Activated CD8-positive, alpha-beta memory T cell treated with anti-CD3 and anti-CD28 coated beads for 24 hours (primary cell): ENCODE data around the gene GTF2IRD2.
A peak's percentile ranks its signal among the peaks of the same experiment; 100 is the strongest.
"Not testable (repeated sequence)": the region's sequence is repeated elsewhere in the genome, so short reads cannot be mapped to it uniquely, and the experiment has no call there.

Source experiments
- DNase-seq: peaks from one replicate; pipeline ENCODE4 v3.0.0-alpha.2; 2020

The GTF2IRD2 gene

DNA sequence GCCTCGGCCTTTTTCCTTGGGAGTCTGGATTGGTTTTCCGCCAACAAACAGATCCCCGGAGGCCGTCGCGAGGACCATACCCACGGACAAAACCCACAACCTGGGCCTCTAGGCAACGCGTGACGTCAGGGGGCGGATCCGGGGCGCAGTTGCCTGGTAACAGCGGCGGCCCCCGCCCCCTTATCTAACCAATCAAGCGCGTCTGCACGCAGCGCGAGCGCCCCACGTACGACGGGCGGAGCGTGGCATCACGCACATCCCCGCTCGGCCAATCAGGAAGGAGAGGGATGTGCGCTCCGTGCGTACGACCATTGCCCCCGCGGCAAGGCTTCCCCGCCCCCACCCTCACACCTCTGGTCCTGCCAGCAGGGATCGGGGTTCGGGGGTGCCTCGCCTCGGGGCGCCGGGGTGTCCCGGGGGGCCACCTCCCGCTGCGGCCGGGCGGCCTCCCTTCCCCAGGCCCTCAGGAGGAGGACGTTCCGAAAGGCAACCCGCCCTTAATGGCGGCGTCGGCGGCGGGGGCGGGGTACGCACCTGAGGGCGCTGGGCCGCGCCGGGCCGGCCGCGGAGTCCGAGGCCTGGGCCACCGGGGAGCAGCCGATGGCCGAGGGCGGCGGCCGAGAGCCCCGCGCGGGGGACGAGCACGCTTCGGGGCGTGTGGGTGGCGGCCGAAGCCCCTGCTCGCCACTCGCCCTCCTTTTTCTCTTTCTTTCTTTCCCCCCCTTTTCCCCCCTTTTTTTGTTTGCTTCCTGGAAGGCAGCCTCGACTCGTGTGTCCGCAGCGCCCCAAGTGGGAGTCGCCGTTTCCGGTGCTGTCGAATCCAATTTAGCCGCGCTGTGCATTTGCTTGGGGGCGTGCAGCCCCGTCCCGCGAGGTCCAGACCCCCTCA is at the start of gene GTF2IRD2:
Gene GTF2IRD2 (minus strand): TSS at position 773 of the 889 bp plus-strand sequence. CDS start 15,227 bp downstream, outside the sequence.
- DNase-seq, result not testable (repeated sequence)

DNA sequence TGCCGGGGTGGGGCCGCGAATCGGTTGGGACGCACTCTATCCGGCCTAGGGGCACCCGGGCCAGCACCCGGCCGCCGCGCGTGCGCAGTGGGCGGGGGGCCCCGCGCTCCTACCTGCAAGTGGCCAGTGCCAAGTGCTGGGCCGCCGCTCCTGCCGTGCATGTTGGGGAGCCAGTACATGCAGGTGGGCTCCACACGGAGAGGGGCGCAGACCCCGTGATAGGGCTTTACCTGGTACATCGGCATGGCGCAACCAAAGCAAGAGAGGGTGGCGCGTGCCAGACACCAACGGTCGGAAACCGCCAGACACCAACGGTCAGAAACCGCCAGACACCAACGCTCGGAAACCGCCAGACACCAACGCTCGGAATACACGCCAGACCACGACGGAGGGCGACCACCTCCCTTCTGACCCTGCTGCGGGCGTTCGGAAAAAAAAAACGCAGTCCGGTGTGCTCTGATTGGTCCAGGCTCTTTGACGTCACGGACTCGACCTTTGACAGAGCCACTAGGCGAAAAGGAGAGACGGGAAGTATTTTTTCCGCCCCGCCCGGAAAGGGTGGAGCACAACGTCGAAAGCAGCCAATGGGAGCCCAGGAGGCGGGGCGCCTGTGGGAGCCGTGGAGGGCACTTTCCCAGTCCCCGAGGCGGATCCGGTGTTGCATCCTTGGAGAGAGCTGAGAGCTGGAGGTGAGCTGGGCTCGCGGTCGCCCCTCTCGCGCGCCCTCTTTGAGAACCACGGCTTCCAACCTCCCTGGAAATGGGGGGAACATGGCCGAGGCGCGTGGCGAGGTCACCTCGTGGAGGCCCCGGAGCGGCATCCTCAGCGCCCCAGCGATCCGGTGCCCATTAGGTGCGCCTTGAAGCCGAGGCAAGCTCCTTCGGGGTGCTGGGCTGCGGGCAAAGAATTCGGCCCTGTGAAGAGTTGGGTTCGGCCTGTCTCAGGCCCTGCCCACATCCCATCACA is 39.0 kb upstream of the GTF2IRD2 start:
- peak; percentile 91 for DNase-seq

DNA sequence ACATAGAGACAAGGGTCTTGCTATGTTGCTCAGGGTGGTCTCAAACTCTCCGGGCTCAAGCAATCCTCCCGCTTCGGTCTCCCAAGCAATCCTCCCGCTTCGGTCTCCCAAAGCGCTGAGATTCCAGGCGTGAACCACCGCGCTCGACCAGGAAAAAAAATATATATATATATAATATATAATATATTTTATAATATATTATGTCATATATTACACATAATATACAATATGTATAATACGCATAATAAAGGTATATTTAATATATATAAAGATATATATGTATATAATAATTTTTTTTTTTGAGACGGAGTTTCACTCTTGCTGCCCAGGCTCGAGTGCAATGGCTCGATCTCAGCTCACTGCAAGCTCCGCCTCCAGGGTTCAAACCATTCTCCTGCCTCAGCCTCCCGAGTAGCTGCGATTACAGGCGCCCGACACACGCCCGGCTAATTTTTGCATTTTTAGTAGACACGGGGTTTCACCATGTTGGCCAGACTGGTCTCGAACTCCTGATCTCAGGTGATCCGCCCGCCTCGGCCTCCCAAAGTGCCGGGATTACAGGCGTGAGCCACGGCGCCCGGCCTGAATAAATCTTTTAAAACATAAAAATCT is 38.2 kb upstream of the GTF2IRD2 start:
- not testable (repeated sequence) for DNase-seq

DNA sequence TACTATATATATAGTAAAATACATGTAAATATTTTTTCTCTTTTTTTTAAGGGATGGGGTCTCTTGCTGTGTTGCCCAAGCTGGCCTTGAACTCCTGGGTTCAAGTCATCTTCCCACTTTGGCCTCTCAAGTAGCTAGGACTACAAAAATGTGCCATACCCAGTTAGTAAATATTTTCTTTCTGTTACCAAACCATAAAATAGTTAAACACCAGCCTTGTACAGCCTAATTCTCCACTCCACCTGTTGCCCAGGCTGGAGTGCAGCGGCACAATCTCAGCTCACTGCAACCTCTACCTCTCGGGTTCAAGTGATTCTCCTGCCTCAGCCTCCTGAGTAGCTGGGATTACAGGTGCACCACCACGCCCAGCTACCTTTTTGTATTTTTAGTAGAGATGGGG is 33.9 kb upstream of the GTF2IRD2 start:
- DNase-seq, result not testable (repeated sequence)

DNA sequence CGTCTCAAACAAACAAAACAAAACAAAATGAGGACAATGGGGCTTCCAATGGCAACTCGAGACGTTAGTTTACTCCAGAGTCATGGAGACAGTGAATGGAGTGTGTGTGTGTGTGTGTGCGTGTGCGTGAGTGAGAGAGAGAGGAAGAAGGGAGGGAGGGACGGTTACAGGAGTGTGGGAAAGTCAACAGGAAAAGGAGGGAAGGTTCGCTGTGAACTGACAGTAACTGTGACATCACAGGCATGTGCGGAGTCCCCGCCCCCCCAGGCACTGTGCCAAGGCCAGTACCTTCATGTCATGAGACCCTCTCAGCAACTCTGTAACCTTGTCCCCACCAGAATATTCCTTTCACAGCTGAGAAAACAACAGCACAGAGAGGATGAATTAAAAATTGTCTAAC is 30.7 kb upstream of the GTF2IRD2 start:
- not testable (repeated sequence) for DNase-seq

DNA sequence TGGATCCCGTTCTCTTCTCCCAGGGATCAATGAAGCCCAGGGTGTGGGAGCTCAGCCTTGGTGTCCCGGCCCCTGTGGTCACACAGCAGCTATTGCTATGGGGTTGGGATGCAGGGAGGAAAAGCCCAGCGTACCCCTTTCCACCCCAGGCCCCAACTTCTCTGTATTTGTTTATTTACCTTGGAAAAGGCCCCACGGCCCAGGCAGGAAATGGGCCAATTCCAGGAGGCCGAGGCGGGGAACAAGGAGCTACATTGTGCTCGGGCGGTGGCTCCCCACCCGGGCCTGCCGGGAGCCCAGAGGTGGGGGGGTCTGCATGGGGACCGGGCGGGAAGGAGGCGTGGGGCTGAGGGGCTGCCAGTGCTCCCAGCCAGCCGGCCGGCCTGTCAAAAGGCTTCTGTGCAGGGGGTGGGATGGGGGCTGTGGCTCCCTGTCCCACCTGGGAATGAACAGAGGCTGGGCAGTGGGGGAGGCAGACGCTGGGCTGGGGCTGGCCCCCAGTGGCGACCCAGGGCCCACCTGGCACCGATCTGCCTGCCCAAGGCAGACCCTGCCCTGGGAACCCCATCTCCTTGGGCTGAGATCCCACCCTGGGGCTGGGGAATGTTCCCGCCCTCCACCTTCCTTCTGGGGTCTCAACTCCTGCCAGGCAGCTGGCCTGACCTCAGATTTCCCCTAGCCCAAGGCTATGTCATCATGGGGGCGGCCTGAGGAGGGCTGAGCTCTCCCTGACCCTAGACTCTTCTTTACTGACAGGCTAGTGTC is 23.5 kb upstream of the GTF2IRD2 start:
- DNase-seq, result not testable (repeated sequence)

DNA sequence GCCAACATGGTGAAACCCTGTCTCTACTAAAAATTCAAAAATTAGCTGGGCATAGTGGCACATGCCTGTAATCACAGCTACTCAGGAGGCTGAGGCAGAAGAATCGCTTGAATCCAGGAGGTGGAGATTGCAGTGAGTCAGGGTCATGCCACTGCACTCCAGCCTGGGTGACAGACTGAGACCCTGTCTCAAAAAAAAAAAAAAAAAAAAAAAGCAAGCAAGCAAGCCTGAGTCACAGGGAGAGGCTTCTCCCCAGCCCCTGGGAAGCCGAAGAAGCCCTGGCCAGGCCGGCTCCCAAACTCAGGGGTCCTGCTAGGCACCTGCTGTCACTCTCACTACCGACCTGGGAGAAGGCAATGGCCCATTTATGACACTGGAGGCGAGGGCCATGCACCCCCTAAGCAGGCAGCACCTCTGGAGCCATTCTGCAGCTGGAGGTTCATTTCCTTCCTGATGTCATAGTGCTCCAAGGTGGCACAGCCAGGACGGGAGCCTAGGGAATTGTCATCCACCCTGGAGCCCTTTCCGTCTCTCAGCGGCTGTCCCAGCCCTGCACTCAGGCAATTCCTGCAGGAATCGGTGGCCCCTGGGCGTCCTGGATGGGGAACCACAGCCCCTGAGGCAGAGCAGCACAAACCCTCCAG is 22.8 kb upstream of the GTF2IRD2 start:
- DNase-seq, result not testable (repeated sequence)

DNA sequence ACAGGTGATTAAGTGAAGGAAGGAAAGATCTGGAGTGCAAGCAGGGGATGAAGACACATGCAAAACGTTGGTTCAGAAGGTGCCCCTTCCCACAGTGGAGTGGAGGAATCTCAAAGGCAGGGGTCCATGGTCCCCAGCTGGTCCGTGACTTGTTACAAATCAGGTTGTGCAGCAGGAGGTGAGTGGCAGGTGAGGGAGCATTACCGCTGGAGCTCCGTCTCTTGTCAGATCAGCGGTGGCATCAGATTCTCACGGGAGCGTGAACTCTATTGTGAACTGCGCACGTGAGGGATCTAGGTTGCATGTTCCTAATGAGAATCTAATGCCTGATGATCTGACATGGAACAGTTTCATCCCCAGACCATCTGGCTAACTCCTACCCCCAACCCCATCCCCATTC is 21.1 kb upstream of the GTF2IRD2 start:
- DNase-seq, result not testable (repeated sequence)

DNA sequence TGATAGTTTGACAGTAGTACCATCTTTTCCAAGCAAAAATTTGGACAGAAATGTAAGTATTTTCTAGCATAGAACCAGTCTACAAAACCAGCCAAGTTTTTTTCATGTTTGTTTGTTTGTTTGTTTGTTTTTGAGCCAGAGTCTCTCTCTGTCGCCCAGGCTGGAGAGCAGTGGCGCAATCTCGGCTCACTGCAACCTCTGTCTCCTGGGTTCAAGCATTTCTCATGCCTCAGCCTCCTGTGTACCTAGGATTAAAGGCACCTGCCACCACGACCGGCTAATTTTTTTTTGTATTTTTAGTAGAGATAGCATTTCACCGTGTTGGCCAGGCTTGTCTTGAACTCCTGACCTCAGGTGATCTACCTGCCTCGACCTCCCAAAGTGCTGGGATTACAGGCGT is 14.4 kb upstream of the GTF2IRD2 start:
- DNase-seq, result not testable (repeated sequence)

DNA sequence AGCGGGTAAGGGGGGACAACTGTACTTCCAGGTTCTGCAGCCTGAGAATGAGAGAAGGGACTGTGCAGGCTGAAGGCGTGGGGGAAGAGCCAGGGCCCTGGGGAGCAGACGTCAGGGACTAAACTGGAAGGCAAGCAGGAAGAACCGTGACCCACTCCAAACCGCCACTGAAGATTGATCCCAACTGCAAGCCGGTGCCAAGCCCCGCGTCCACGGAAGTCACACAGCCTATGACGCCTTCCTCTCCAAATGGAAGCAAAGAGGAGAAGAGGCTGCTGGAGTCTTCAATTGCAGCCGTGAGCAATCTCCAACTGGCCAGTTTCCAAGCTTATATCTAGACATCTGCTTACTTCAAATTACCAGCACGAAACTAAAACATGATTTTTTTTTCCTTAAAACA is 1.6 kb downstream of the GTF2IRD2 start:
- DNase-seq, result not testable (repeated sequence)

DNA sequence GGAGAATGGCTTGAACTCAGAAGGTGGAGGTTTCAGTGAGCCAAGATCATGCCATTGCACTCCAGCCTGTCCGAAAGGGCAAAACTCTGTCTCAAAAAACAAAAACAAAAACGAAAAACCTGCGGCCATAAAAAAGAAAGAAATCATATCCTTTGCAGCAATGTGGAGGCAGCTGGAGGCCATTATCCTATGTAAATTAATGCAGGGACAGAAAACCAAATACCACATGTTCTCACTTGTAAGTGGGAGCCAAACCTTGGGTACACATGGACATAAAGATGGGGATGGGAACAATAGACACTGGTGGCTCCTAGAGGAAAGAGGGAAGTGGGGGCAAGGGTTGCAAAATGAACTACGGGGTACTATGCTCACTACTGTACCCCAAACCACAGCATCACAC is 21.0 kb downstream of the GTF2IRD2 start:
- DNase-seq, result not testable (repeated sequence)

DNA sequence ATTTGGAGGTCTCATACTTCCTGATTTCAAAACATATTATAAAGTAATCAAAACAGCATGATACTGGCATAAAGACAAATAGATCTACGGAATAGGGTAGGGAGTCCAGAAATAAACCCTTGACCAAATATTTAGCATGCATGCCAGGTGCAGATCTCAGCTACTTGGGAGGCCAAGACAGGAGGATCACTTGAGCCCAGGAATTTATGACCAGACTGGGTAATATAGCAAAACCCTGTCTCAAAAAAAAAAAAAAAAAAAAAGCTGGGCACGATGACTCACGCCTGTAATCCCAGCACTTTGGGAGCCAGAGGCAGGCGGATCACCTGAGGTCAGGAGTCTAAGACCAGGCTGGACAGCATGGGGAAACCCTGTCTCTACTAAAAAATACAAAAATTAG is 21.4 kb downstream of the GTF2IRD2 start:
- not testable (repeated sequence) for DNase-seq

DNA sequence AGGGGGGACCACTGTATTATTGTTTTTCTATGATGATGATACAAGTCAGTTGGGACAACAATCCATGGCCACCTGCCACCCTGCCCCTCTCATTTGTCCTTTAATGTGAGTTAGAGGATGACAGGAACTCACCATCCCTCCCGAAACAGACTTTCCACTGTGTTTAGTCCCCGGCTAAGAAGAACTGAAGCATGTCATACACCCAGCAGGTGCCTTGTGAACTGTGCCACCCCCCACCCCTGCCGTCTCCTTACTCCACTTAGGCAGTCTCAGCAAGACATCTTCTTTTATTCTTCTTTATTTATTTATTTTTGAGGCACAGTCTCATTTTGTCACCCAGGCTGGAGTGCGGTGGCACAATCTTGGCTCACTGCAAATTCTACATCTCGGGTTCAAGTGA is 30.1 kb downstream of the GTF2IRD2 start:
- not testable (repeated sequence) for DNase-seq

DNA sequence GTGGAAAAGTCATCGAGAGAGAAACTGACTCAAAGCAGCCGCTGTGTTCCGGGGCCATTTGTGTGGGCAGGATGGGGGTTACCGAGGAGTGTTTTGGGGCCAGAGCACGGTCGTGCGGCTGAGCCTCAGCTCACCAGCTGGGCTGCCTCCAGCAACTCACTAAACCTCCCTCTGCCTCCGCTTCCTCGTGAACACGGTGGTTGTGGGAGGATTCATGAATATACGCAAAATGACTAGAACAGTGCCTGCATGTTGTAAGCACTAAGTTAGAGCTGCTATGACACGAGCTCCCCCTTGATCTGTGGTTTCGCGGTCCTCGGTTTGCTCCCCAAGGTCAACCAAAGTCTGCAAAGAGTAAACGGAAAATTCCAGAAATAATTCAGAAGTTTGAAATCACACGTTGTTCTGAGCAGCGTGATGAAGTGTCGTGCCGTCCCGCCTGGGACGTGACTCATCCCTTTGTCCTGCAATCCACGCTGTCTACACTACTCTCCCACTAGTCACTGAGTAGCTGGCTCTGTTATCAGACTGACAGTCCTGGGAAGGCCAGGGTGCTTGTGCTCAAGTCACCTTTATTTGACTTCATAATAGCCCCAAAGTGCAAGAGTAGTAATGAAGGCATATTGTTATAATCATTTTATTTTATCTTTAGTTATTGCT is 31.1 kb downstream of the GTF2IRD2 start:
- not testable (repeated sequence) for DNase-seq

DNA sequence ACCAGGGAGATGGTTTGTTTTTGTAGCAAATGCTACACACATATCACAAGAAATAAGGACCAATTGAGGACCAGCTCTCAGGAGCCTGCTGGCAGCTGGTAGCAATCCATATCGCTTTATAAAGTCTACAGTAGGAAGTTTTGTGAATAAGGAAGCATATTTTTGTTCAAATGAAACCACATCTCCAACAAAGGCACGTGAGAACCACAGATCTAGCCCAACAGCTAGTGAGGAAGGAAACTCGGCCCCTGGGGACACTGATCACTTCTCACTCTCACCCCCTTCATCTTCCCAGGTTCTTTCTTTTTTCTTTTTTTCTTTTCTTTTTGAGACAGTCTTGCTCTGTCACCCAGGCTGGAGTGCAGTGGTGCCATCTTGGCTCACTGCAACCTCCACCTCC is 35.5 kb downstream of the GTF2IRD2 start:
- not testable (repeated sequence) for DNase-seq

DNA sequence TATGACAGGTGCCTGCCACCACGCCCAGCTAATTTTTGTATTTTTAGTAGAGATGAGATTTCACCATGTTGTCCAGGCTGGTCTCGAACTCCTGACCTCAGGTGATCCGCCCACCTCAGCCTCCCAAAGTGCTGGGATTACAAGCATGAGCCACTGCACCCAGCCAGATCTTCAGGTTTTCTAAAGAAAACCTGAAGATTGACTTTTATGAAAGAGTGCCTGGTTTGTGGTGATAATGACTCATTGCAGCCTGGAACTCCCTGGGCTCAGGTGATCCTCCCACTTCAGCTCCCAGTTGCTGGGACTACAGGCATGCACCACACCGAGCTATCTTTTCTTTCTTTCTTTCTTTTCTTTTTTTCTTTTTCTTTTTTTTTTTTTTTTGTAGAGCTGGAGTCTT is 52.8 kb downstream of the GTF2IRD2 start:
- DNase-seq, result not testable (repeated sequence)

DNA sequence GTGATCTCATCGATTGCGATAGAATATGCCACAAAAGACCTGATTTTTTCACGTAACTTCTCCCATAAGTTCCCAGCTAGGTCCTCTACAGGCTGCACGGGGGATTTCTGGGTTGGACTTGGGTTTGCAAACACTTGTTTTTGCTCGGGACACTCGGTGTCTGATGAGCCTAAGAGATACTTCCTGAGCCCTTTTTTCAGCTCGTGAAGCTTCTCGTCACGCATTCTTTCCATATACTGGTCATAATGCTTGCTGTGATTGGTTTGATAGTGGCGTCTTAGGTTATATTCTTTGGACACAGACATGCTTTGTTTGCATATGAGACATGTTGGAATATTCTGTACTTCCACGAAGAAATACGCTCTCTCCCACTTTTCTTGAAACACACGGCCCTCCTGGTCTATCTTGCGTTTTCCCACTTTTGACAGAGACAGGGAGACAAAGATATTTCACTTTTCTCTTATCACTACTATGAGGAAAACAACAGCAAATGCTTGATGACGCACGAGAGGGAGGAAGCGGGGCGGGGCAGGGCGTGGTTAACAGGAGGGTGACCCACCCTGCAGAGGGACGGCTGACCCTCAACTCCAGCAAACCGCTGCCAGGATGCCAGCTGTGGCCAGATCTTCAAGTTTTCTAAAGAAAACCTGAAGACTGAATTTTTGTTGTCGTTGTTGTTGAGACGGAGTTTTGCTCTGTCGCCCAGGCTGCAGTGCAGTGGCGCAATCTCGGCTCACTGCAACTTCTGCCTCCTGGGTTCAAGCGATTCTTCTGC is 53.4 kb downstream of the GTF2IRD2 start:
- DNase-seq, result not testable (repeated sequence)

DNA sequence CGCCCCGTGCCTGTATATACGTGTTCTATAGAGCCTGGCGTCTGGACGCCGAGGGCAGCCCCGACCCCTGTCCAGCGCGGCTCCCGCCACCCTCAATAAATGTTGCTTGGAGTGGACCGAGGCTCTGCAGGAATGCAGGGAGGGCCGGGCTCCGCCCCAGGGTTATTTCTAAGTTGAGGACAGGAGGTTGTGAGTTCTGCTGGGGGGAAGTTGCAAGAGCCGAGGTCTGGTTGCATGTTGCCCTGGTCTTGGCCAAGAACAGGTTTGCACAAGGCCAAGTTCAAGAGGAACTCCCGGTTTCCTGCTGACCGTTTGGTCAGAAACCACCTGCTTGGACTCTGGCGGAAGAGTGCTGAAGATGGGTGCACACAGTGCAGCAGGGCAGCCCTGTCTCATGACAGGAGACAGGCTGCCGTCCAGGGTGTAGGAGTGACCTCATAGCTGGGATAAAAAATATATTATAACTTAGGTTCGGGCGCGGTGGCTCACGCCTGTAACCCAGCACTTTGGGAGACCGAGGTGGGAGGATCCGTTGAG is 62.1 kb downstream of the GTF2IRD2 start:
- not testable (repeated sequence) for DNase-seq

DNA sequence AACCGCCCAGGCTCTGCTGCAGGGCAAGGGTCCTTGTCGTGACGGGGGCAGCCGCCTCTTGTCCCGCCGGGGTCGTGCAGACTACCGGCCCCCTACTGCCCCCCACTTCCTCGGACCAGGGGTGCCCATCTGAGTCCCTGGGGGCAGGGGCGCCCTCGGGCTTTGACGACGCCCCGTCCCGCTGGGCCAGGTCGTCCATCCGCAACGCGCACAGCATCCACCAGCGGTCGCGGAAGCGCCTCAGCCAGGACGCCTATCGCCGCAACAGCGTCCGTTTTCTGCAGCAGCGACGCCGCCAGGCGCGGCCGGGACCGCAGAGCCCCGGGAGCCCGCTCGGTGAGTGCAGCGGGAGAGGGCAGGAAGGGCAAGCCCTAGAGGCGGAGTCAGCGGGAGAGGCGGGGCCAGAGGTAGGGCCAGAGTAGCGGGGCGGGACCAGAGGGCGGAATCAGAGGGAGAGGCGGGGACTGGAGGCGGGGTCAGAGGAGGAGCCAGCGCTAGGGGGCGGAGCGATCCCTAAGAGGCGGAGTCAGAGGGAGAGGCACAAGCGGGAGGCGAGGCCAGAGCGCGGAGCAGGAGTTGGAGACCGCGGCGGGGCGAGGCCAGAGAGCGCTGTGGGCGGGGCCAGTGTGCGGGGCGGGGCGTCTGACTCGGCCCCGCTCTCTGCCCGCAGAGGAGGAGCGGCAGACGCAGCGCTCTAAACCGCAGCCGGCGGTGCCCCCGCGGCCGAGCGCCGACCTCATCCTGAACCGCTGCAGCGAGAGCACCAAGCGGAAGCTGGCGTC is 62.8 kb downstream of the GTF2IRD2 start:
- peak; percentile 100 for DNase-seq
